ENCODE results near the gene NFIA.
"Not testable (repeated sequence)": the region's sequence is repeated elsewhere in the genome, so short reads cannot be mapped to it uniquely, and the experiment has no call there.

NFIA gene

GRCh38 chr1:61058483-61059245 is 23.7 kb upstream of the NFIA start:
- no peak for DNase-seq (ENCODE audit: low read depth)

DNA sequence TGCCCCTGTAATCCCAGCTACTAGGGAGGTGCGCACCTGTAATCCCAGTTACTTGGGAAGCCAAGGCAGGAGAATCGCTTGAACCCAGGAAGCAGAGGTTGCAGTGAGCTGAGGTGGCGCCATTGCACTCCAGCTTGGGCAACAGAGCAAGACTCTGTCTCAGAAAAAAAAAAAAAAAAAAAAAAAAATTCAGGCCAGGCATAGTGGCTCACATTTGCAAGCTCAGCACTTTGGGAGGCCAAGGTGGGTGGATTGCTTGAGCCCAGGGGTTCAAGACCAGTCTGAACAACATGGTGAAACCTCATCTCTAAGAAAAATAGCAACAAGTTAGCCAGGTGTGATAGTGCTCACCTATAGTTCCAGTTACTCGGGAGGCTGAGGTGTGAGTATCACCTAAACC is 20.8 kb upstream of the NFIA start:
- not testable (repeated sequence) for DNase-seq (ENCODE audit: low read depth)

- no peak for DNase-seq (ENCODE audit: low read depth)
Observed at GRCh38 chr1:61064673-61065072, 17.7 kb upstream of the NFIA start.

DNA sequence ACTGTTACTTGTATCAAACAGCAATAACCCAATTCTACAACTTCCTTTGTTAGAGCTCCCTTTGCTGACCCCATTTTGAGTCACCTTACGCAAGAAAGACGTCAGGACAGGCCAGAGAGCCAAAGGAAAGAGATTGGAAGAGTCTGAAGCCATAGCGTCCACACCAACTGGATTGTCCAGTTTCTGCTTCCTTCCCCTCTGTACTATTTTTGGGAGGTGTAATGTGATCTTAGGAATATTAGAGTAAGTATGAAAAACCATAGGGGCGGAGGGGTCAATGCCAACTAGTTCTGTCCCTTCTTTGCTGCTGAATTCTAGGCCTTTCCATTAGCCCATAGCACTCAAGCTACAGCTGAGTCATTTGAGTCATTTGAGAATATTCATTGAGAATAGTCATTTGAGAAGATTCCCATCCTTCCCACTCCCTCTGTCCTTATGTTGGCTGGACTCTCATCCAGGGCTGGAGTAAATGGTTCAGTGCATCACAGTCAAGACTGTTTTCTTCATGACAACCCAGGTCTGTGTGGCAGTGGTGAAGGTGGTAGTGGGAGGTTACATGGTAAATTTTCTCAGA is 14.8 kb upstream of the NFIA start:
- no peak for DNase-seq (ENCODE audit: low read depth)

- DNase-seq (ENCODE audit: low read depth) = no peak
Observed at GRCh38 chr1:61070054-61070453, 12.3 kb upstream of the NFIA start.

DNA sequence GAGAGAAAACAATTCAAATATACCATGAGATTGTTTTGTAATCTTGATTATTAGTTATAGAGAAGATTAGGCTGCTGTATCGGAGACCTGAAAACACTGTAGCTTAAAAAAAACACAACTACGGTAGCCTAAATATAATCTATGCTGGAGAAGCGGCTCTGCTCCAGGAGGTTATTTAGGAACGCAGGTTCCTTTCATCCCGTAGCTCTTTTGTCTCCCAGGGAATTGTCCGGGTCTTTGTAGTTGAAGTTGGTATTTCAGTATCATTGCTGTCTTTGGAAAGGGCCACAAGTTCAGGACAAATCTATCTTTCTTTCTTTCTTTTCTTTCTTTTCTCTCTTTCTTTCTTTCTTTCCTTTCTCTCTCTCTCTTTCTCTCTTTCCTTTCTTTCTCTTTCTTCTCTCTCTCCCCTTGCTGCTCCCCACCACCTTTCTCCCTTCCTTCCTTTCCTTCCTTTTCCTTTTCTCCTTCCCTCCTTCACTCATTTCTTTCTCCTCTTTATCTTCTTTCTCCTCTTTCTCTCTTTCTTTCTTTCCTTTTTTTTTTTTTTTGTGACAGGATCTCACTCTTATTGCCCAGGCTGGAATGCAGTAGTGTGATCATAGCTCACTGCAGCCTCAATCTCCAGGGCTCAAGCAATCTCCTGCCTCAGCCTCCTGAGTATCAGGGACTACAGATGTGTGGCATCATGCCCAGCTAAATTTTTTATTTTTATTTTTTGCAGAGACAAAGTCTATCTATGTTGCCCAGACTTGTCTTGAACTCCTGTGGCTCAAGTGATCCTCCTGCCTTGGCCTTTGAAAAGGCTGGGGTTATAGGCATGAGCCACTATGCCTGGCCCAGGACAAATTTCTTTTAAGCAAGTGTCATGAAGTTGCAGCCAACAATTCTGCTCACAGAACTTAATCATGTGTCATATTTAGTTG is 10.9 kb upstream of the NFIA start:
- DNase-seq (ENCODE audit: low read depth) = no peak

DNA sequence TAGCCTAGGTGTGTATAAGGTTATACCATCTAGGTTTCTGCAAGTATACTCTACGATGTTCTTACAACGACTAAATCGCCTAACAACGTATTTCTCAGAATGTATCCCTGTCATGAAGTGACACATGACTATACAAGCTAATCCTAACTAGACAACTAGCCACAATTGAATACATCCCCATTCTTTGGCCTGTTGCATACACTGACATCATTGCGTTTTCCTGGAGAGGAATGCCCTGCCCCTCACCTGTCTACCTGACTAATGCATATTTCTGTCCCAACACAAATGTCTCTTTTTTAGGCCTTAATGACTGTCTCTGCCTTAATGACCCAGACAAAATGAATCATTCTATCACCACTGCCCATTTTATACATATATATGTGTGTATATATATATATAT is 8.5 kb upstream of the NFIA start:
- DNase-seq (ENCODE audit: low read depth) = no peak

DNA sequence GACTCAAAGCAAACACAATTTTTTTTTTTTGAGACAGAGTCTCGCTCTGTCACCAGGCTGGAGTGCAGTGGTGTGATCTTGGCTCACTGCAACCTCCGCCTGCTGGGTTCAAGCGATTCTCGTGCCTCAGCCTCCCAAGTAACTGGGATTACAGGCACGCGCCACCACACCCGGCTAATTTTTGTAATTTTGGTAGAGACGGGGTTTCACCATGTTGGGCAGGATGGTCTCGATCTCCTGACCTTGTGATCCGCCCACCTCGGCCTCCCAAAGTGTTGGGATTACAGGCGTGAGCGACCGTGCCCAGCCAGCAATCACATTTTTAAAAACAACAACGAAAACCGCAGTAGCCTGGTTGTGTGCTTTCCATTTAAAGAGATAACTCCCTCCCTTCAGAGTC is 6.5 kb upstream of the NFIA start:
- not testable (repeated sequence) for DNase-seq (ENCODE audit: low read depth)

DNA sequence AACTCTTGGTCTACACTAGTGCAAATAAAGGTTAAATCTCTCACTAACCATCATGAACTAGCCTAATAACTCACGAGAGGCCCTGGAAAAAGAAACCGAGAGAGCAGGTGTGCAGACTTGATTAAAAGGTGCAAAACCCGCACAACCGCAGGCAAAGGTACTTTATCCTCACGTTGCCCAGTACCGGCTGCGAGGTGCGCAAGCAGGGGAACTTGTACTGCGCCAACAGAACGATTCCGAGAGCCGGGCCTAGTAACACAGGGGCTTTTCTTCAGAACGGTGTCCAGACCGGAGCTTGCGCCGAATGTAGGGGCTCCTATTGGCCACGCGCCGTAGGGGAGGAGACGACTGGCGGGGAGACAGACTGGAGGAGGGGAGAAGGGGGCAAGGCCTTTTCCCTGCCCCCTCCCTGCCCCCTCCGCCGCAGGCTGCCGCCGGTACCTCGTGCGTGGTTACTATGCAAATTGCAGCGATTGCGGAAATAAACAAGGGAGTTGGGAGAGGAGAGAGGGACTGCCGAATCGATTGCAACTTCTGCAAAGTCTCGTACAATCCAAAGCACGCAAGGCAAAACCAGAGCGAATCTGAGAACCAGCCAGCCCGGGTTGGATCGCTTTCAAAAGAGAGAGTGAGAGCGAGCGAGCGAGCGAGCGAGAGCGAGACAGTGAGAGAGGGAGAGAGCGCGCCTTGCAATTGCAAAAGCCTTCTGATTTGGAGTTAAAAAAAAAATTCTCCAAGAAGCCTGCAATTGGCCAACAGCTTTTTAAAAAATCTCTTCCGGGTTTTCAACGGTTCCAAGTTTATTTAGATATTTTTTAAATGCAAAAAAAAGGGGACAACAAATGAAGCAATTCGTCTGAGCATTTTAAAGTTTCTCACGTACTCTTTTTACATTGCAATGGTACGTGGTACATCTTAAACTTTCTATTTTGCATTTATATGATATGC is 5.4 kb upstream of the NFIA start:
- DNase-seq (ENCODE audit: low read depth) = no peak

- peak; percentile 100 for DNase-seq (ENCODE audit: low read depth)
Observed at GRCh38 chr1:61077676-61078541, 4.5 kb upstream of the NFIA start.

DNA sequence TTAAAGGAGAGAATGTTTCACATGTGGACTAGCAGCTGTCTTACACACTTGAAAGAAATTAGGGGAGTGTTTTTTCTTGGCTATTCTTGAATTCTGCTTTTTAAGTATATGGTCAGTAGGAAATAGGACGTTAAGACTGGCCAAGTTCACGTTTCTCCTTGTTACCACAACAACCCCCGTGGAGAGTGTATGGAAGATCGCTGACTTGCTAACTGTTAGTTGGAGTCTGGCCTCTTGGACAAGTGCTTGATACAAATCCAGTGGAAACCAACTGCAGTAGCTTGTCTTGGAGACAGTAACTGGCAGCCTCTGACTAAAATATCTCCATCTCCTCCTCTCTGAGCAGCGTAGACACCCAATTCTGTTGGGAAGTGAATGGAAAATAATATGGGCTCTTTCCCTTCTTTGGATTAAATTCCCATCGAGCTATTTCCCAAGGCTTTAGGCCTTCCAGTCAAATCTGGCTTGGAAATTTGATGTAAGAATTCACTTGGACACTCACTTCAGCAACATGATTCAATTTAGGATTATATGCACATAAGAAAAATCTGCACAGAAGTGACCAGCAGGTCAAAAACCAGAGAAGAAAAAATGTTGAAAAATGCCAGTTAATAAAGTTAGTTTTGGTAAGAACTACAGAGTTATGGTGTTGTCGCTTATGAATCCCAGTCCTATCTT is 3.6 kb upstream of the NFIA start:
- DNase-seq (ENCODE audit: low read depth) = no peak

GRCh38 chr1:61079296-61079897 is 3.0 kb upstream of the NFIA start:
- DNase-seq (ENCODE audit: low read depth) = no peak

DNA sequence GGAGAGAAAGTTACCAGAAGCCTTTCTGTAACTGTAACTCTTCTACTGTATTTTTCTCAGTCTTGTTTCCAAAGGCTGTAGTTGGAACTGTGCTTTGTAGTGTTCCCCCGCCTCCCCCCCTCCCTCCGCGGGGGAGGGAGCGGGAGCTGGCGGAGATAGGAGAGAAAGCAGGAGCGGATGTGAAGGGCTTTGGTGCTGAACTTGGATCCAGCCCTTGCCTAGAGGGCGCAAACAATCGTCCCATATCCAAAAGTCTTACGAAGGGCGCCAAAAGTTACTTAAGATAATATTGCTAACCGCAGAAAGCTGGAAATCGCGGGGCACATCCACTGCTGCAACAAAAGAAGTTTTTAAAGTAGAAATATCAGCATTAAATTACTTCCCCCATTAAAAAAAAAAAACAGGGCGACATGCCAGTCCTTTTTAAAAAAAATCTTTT is 2.4 kb upstream of the NFIA start:
- no peak for DNase-seq (ENCODE audit: low read depth)

- no peak for DNase-seq (ENCODE audit: low read depth)
Observed at GRCh38 chr1:61080413-61081143, 1.8 kb upstream of the NFIA start.

GRCh38 chr1:61081144-61081685 is 1.1 kb upstream of the NFIA start:
- no peak for DNase-seq (ENCODE audit: low read depth)

DNA sequence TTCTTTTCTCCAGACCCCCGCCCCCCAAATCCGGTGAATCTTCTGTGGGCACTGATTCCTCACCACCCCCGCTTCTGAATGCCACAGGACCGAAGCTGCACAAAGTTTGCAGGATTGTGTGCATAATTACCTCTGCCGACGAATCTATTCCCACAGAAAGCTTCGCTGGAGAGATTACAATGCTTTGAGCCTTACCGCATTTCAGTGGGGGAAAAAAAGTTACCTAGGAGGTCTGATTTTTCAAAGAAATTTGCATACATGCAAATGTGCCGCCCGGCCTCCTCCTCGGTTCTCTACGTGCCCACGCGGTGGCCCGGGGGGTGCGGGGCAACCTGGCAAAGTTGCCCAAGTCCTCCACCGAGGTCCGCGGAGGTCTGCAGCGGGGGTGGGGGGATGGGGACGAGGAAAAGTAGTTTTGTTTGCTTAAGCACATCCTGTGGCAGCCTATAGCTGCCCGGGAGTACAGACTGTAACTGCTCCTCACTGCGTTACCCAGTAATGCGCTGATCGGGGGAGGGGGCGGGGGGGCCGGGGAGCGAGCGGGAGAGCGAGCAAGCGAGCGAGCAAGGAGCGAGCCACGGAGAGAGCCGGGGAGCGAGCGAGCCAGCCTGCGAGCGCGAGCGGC is 563 bp upstream of the NFIA start:
- no peak for DNase-seq (ENCODE audit: low read depth)

DNA sequence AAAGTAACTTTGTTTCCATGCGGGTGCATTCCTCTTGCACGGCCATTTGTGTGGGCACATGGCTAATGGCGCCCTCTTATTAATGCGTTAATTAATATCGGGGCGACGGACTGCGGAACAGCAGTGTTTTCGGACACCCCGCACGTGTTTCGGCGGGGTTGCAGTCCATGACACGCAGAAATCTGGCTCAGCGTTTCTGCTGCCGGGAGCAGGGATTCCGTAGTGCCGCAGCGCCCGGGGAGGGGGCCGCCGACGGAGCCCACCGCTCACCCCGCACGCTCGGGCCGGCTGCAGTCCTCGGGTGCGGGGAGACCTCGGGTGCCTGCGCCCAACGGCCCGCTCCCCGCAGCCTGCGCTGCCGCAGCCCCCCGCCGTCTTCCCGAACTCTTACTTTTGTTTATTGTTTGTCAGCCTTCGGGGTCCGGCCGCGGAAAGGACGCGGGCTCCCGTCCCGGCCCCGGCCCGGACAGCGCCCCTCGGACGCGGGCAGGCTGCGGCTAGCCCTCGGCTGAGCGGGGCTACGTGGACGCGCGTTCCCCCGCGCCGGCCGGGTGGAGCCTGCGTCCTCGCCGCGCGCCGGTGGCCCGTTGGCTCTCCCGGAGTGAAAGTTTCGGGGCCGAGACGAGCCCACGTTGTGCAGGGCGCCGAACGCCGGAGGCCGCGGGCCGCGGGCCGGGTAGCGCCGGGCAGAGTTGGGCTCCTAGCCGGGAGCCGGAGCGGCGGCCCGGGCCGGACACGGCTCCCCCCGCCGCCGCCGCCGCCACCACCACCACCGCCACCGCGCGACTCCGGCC is 849 bp downstream of the NFIA start:
- no peak for DNase-seq (ENCODE audit: low read depth)

Data from GM04503 (cell line).